HFF-Myc (cell line): Measurements from ENCODE around the gene SUPT5H.

Experiments used
- DNase-seq: peaks from one replicate; pipeline ENCODE4 v3.0.0-alpha.2; 2011; ENCODE audit warnings: low read depth; ENCODE audit errors: extremely low read depth
- H3K4me3 ChIP-seq: replicated peaks from 2 replicates; pipeline ENCODE4 v1.5.1; 2011; ENCODE audit warnings: low read depth, mild to moderate bottlenecking, control low read depth, low read length
- TF ChIP-seq, protein P1 (sequence below): IDR thresholded peaks from 2 replicates; pipeline ENCODE4 v1.5.1; 2012; ENCODE audit warnings: mild to moderate bottlenecking, low read depth, low read length, control low read depth; ENCODE audit errors: missing control alignments

Gene SUPT5H

DNA sequence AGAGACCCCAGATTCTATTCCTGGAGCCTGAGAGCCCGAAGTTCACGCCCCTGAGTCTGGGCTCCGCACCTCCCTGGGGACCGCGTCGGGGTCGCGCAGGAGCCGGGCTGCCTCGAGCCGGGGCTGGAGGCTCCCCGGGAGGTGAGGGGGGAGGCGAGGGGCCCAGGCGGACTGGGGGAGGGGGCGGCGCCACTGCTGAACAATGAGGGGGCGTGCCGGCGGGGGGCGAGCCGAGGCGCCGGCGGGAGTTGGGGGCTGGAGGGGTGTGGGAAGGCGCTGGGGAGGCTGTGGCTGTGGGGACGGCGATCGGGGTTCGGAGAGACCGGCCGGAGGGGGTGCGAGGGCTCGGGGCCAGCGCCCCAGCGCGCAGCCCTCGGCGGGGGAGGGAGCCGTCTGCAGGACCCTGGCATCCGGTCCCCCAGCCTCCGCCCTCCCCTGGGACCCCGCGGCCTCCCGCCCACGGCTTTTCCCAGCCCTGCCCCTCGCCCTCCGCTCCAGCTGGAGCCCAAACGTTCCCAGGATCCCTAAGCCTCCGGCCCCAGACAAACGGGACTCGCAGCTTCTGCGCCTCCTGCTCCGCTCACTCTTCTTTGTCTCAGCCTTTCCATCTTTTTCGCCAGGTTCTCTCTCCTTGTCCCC lies 32.0 kb upstream of the SUPT5H start:
- TF ChIP-seq, protein P1, sequence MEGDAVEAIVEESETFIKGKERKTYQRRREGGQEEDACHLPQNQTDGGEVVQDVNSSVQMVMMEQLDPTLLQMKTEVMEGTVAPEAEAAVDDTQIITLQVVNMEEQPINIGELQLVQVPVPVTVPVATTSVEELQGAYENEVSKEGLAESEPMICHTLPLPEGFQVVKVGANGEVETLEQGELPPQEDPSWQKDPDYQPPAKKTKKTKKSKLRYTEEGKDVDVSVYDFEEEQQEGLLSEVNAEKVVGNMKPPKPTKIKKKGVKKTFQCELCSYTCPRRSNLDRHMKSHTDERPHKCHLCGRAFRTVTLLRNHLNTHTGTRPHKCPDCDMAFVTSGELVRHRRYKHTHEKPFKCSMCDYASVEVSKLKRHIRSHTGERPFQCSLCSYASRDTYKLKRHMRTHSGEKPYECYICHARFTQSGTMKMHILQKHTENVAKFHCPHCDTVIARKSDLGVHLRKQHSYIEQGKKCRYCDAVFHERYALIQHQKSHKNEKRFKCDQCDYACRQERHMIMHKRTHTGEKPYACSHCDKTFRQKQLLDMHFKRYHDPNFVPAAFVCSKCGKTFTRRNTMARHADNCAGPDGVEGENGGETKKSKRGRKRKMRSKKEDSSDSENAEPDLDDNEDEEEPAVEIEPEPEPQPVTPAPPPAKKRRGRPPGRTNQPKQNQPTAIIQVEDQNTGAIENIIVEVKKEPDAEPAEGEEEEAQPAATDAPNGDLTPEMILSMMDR, result no peak
- H3K4me3 ChIP-seq, result peak overlapping the region; percentile 87

DNA sequence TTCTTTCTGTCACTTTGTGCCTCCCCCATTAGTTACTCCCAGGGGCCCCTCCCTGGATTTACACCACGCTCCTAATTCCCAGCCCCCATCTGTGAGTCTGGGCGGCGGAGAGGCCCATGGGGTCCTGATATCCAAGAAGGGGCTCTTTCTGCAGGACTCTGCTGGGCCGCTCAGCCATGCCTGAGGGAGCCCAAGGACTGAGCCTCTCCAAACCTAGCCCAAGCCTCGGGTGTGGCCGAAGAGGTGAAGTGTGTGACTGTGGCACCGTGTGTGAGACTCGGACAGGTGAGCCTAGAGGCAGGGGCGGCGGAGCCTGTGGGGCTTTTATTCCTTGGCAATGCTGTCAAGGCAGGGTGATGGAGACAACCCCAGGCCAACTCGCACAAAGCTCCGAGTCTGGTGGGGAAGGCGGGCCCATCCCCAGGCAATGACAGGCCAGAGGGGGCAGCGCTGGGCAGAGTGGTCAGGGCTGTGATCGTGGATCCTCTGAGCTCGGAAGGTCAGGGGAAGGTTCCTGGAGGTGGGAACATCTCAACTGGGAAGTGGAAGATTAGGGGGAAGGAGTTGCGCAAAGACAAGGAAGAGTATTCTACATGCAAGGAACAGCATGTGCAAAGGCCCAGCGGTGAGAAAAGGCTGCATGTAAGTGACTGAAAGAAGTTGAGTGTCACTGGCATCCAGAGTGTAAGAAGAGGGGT lies 31.3 kb upstream of the SUPT5H start:
- DNase-seq, result no peak
- H3K4me3 ChIP-seq, result peak overlapping the region; percentile 87
- TF ChIP-seq, protein P1, result peak; percentile 15

More for the DNA sequence above, 32.0 kb upstream of the SUPT5H start:
- DNase-seq, result no peak

DNA sequence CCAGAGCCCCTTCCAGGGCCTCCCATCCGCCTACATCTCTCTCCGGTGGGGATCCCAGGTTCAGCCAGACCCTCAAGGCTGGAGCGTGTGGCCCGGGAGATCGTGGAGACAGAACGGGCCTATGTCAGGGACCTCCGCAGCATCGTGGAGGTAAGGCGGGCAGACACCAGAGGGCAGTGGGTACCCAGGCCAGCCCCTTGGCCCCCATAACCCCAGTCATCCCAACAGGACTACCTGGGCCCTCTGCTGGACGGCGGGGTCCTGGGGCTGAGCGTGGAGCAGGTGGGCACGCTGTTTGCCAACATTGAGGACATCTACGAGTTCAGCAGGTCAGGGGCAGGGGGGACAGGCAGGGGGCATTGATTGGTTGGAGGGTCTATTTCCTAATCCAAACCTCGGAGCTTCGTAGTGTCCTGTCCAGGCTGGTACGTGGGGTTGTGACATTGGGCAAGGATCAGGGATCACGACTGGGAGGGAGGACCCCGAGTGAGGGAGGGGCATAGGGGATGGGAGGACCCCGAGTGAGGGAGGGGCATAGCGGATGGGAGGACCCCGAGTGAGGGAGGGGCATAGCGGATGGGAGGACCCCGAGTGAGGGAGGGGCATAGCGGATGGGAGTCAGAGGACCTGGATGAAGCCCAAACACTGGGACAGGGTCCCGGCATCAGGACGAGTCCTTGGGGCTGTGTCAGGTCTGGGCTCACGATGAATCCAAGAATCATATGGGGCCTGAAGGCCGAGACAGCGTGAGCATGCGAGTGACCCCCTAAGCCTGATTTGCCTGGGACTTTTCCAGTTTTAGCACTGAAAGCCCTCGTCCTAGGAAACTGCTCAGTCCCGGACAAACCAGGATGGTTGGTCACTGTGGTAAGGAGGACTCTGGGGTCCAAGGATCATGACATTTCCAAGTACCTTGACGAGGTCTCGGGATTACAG lies 30.0 kb upstream of the SUPT5H start:
- peak overlapping the region; percentile 87 for H3K4me3 ChIP-seq
- TF ChIP-seq, protein P1, result no peak
- no peak for DNase-seq

DNA sequence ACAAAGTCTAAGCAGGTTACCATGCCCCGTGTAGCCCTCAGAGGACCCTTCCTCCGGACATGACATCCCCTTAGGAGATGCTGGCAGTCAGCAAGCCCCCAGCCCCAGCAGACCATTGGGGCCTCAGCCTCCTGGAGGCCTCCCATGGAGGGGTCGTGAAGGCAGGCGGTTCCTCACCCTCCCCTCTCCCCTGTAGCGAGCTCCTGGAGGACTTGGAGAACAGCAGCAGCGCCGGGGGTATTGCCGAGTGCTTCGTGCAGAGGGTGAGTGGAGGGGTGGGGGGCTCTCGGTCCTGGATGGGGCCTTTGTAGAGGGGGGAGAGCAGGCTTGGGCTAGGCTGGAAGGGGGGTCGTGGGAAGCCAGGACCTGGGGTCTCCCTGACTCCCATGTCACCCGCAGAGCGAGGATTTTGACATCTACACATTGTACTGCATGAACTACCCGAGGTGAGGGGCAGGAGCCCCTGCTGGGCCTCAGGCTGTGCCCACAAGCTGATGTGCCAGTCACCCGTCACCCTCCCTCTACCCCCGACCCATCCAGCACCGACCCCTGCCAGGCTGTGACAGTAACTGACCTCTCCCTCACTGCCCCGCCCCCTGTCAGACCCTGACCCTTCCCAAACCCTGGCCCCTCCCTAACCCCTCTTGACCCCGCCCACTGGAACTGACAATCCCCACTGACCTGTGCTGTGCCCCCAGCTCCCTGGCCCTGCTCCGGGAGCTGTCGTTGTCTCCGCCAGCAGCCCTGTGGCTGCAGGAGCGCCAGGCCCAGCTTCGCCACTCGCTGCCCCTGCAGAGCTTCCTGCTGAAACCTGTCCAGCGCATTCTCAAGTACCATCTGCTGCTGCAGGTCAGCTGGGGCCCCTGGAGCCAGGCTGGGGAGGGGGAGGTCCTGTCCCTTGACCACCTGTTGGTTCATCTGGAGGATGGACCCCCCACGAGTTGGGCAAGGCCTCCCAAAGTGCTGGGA lies 28.9 kb upstream of the SUPT5H start:
- DNase-seq, result no peak
- TF ChIP-seq, protein P1, result no peak
- no peak overlapping the region for H3K4me3 ChIP-seq

DNA sequence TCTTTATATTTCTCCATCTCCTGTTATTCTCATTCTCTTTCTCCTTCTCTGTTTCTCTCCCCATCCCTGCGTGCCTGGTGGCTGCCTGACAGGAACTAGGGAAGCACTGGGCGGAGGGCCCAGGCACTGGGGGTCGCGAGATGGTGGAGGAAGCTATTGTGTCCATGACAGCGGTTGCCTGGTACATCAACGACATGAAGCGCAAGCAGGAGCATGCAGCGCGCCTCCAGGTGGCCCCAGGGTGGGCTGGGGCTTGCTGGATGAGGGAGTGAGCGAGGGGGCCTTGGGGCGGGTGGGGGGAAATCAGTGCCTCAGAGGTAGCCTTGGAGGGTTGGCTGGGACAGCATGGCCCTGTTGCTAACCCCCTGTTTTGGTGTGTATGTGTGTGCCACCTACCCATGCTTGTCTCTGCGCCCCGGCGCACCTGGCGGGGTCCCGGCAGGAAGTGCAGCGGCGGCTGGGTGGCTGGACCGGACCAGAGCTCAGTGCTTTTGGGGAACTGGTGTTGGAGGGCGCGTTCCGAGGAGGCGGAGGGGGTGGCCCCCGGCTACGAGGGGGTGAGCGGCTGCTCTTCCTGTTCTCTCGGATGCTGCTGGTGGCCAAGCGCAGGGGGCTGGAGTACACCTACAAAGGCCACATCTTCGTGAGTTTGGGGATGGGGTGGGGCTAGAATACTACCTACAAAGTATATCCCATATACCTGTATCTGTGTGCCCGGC lies 27.8 kb upstream of the SUPT5H start:
- TF ChIP-seq, protein P1, result no peak
- H3K4me3 ChIP-seq, result no peak overlapping the region
- DNase-seq, result no peak

DNA sequence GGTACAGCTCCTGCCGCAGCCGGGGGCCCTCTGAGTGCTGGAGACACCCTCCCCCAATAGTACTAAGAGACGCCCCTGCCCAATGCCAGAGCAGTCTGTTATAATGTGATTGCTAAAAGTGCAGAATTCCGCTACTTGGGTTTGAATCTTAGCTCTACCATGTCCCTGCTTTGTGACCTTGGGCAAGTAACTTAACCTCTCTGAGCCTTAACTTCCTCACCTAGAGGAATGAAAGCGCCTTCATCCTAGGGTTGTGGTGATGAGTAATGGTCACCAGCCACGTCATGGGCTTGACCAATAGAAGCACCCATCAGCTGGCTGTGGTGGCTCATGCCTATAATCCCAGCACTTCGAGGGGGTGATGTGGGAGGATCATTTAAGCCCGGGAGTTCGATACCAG lies 26.4 kb upstream of the SUPT5H start:
- DNase-seq, result no peak
- TF ChIP-seq, protein P1, result no peak
- H3K4me3 ChIP-seq, result no peak overlapping the region
